OCI-LY1 (cell line): ENCODE measurements around the gene CLPTM1L.

Experiments used
- H2AFZ ChIP-seq: fragments of 200-600 bp; sonication (generic), shearing (Covaris generic); 2 replicates; pipeline ENCODE4 v1.6.0; 2014; ENCODE audit warnings: antibody characterized with exemption, mild to moderate bottlenecking, low read length
- H3F3A ChIP-seq: fragments of 200-600 bp; sonication (generic), shearing (Covaris generic); 2 replicates; pipeline ENCODE4 v1.6.0; 2014; ENCODE audit warnings: mild to moderate bottlenecking, antibody characterized with exemption, low read length, moderate library complexity; ENCODE audit not compliant: insufficient read depth
- H3K27ac ChIP-seq: fragments of 200-600 bp; sonication (generic); 2 replicates; pipeline ENCODE4 v1.5.1; 2014; ENCODE audit warnings: low read length, mixed run types, mild to moderate bottlenecking, low read depth; ENCODE audit not compliant: poor library complexity, severe bottlenecking
- H3K27me3 ChIP-seq: fragments of 200-600 bp; sonication (generic); 2 replicates; pipeline ENCODE4 v1.6.0; 2014; ENCODE audit warnings: antibody characterized with exemption, mild to moderate bottlenecking, low read length, moderate library complexity; ENCODE audit not compliant: insufficient read depth
- H3K36me3 ChIP-seq: fragments of 200-600 bp; sonication (generic); 2 replicates; pipeline ENCODE4 v1.6.1; 2014; ENCODE audit warnings: mild to moderate bottlenecking, antibody characterized with exemption, low read length, moderate library complexity, mixed read lengths; ENCODE audit not compliant: insufficient read depth
- H3K4me1 ChIP-seq: fragments of 200-600 bp; sonication (generic); 2 replicates; pipeline ENCODE4 v1.5.1; 2014; ENCODE audit warnings: mild to moderate bottlenecking, low read length, moderate library complexity; ENCODE audit not compliant: insufficient read depth, severe bottlenecking
- H3K4me2 ChIP-seq: fragments of 200-600 bp; sonication (generic), shearing (Covaris generic); 2 replicates; pipeline ENCODE4 v1.6.1; 2014; ENCODE audit warnings: low read length
- H3K4me3 ChIP-seq: fragments of 200-600 bp; sonication (generic); 2 replicates; pipeline ENCODE4 v1.5.1; 2014; ENCODE audit warnings: low read length, low read depth, mild to moderate bottlenecking, mixed read lengths; ENCODE audit not compliant: poor library complexity, severe bottlenecking
- H3K79me2 ChIP-seq: fragments of 200-600 bp; shearing (Covaris generic); 2 replicates; pipeline ENCODE4 v1.6.1; 2016; ENCODE audit warnings: mixed run types, low read length, mixed read lengths; ENCODE audit not compliant: insufficient read depth
- H3K9ac ChIP-seq: fragments of 200-600 bp; sonication (generic), shearing (Covaris generic); 2 replicates; pipeline ENCODE4 v1.6.1; 2014; ENCODE audit warnings: mild to moderate bottlenecking, low read length, mixed read lengths
- H3K9me2 ChIP-seq: fragments of 200-600 bp; sonication (generic), shearing (Covaris generic); 2 replicates; pipeline ENCODE4 v1.6.1; 2014; ENCODE audit warnings: low read depth, mild to moderate bottlenecking, low read length, mixed read lengths
- H3K9me3 ChIP-seq: fragments of 200-600 bp; shearing (Covaris generic); 2 replicates; pipeline ENCODE4 v1.6.1; 2014; ENCODE audit warnings: low read length, mixed read lengths
- H4K20me1 ChIP-seq: fragments of 200-600 bp; sonication (generic), shearing (Covaris generic); 2 replicates; pipeline ENCODE4 v1.6.0; 2016; ENCODE audit warnings: mild to moderate bottlenecking, low read length; ENCODE audit not compliant: insufficient read depth
- CTCF ChIP-seq: fragments of 200-600 bp; sonication (generic), shearing (Covaris generic); IDR thresholded peaks from 2 replicates; pipeline ENCODE4 v1.5.1; 2017; ENCODE audit warnings: mild to moderate bottlenecking, antibody characterized with exemption, low read length, moderate library complexity, mixed read lengths
- EZH2 ChIP-seq: fragments of 200-600 bp; sonication (generic), shearing (Covaris generic); IDR thresholded peaks from 2 replicates; pipeline ENCODE4 v1.8.0; 2017; ENCODE audit warnings: borderline replicate concordance, mixed run types, mild to moderate bottlenecking, antibody characterized with exemption, low read length, moderate library complexity, mixed read lengths

The CLPTM1L gene

GRCh38 chr5:1280177-1281037 is 64.5 kb downstream of the CLPTM1L start:
- no peaks in the 10 kb centered on the region for H3F3A ChIP-seq
- H2AFZ ChIP-seq, result no peak overlapping the region
- no peak overlapping the region for H3K4me2 ChIP-seq
- no peaks in the 10 kb centered on the region for H3K9me2 ChIP-seq
- TF ChIP-seq CTCF (no peak), EZH2 (no peak)
- no peaks in the 10 kb centered on the region for H4K20me1 ChIP-seq
- H3K27ac ChIP-seq, result no peak overlapping the region
- H3K4me1 ChIP-seq, result no peaks in the 10 kb centered on the region
- H3K27me3 ChIP-seq, result no peaks in the 10 kb centered on the region
- no peak overlapping the region for H3K4me3 ChIP-seq
- no peaks in the 10 kb centered on the region for H3K9me3 ChIP-seq
- peaks cover 52% of the 10 kb centered on the region for H3K36me3 ChIP-seq
- H3K9ac ChIP-seq, result no peak overlapping the region
- H3K79me2 ChIP-seq, result no peaks in the 10 kb centered on the region

- Histone ChIP-seq H3K27me3 (no peaks in the 10 kb centered on the region), H3K4me3 (no peak overlapping the region), H3K79me2 (no peaks in the 10 kb centered on the region), H3K36me3 (peaks cover 59% of the 10 kb centered on the region), H3K9me3 (no peaks in the 10 kb centered on the region), H3K9me2 (no peaks in the 10 kb centered on the region), H4K20me1 (no peaks in the 10 kb centered on the region), H3F3A (no peaks in the 10 kb centered on the region), H3K4me1 (no peaks in the 10 kb centered on the region), H3K9ac (no peak overlapping the region), H2AFZ (no peak overlapping the region), H3K27ac (no peak overlapping the region), H3K4me2 (no peak overlapping the region)
- TF ChIP-seq CTCF, result no peak
These were observed 65.3 kb downstream of the CLPTM1L start for GRCh38 chr5:1279443-1280151.

GRCh38 chr5:1278656-1279442 is 66.0 kb downstream of the CLPTM1L start:
- Histone ChIP-seq H3K9ac (no peak overlapping the region), H3K9me2 (no peaks in the 10 kb centered on the region), H3K79me2 (no peaks in the 10 kb centered on the region), H3K4me3 (no peak overlapping the region), H3K27ac (no peak overlapping the region), H3K4me2 (no peak overlapping the region), H3K36me3 (peaks cover 67% of the 10 kb centered on the region), H3K4me1 (no peaks in the 10 kb centered on the region), H3K27me3 (no peaks in the 10 kb centered on the region), H2AFZ (no peak overlapping the region), H4K20me1 (no peaks in the 10 kb centered on the region), H3K9me3 (no peaks in the 10 kb centered on the region), H3F3A (no peaks in the 10 kb centered on the region)
- TF ChIP-seq EZH2 (no peak), CTCF (no peak)
